Uterus (tissue), 4 donors: Measurements from ENCODE around the gene CACNG3. TPM values are rescaled to one million over a fixed set of nuclear protein-coding genes. Genes with fewer than 3 reads are reported as not detected.

Source experiments
- DNase-seq, 2 donors: peaks; one replicate each; pipeline ENCODE4 v3.0.0-alpha.2; 2019 to 2020
- H3K27ac ChIP-seq, 2 donors: fragments of 200-600 bp; sonication (generic); 1 replicate in 1 of 2; 2 replicates in 1 of 2; pipeline ENCODE4 v1.5.1; 2016 to 2018
- H3K27me3 ChIP-seq, 2 donors: fragments of 200-600 bp; sonication (generic); one replicate each; pipeline ENCODE4 v1.5.1; 2018 to 2019; ENCODE audit warnings: control low read depth in 1 of 2
- H3K36me3 ChIP-seq, 2 donors: fragments of 200-600 bp; sonication (generic); one replicate each; pipeline ENCODE4 v1.5.1; 2019; ENCODE audit warnings: control low read depth in 1 of 2
- H3K4me1 ChIP-seq, 2 donors: fragments of 200-600 bp; sonication (generic); one replicate each; pipeline ENCODE4 v1.5.1; 2018 to 2019; ENCODE audit warnings: control low read depth in 1 of 2
- H3K4me3 ChIP-seq, 2 donors: fragments of 200-600 bp; sonication (generic); 1 replicate in 1 of 2; 2 replicates in 1 of 2; pipeline ENCODE4 v1.5.1; 2018 to 2019; ENCODE audit warnings: mild to moderate bottlenecking in 1 of 2
- H3K9me3 ChIP-seq, 2 donors: fragments of 200-600 bp; sonication (generic); one replicate each; pipeline ENCODE4 v1.5.1; 2019; ENCODE audit warnings: control low read depth in 1 of 2
- CTCF ChIP-seq, 4 experiments: fragments of 200-600 bp in 2 of 4; fragments of 450-650 bp in 2 of 4; sonication (generic) in 2 of 4; IDR thresholded peaks; one replicate each; pipeline ENCODE4 v1.5.1; 2016 to 2019; ENCODE audit warnings: antibody characterized with exemption in 4 of 4, mild to moderate bottlenecking in 2 of 4, moderate library complexity in 1 of 4
- POLR2A ChIP-seq, 2 donors: fragments of 450-650 bp; IDR thresholded peaks; one replicate each; pipeline ENCODE4 v1.6.1; 2016; ENCODE audit warnings: antibody characterized with exemption in 2 of 2, mild to moderate bottlenecking in 1 of 2, moderate library complexity in 1 of 2
- intact Hi-C: fragments of 100-400 bp; cut with DNase I; formaldehyde crosslinking; loops from one replicate; pipeline ENCODE4 v1.15.1; 2023; ENCODE audit warnings: low total_unique reads
- total RNA-seq, 4 donors: library from RNA; depleted of rRNA in 3 of 4; stranded (reverse); fragments of >200 nt in 3 of 4; gene quantifications; one replicate each; pipeline versions ENCODE4 v1.1.0 to v1.2.4, GENCODE V29; 2014 to 2023
- donor health status: DM: yes; HTN: yes; CAD: no.

The CACNG3 gene
- total RNA-seq, 4 donors from 2014 or later, result not detected

- H3K27me3 ChIP-seq, result no peaks in the 10 kb centered on the region
- intact Hi-C loops, result no loop called here
- no peak overlapping the region for H3K4me3 ChIP-seq
- no peaks in the 10 kb centered on the region for H3K36me3 ChIP-seq
- no peak for DNase-seq
- H3K9me3 ChIP-seq, result no peaks in the 10 kb centered on the region
- H3K4me1 ChIP-seq, result no peaks in the 10 kb centered on the region
- TF ChIP-seq CTCF (IDR thresholded peaks at IDR 0.05) (no peak), POLR2A (IDR thresholded peaks at IDR 0.05) (no peak)
- H3K27ac ChIP-seq, result no peak overlapping the region
Observed at GRCh38 chr16:24353622-24354021, 97.5 kb downstream of the CACNG3 start.

GRCh38 chr16:24357511-24357910 lies 101.4 kb downstream of the CACNG3 start:
- H3K36me3 ChIP-seq, result no peaks in the 10 kb centered on the region
- DNase-seq, result no peak
- H3K4me1 ChIP-seq, result no peaks in the 10 kb centered on the region
- no peak overlapping the region for H3K4me3 ChIP-seq
- no peaks in the 10 kb centered on the region for H3K9me3 ChIP-seq
- H3K27me3 ChIP-seq, result no peaks in the 10 kb centered on the region
- no peak overlapping the region for H3K27ac ChIP-seq
- intact Hi-C loops, result no loop called here
- TF ChIP-seq CTCF (IDR thresholded peaks at IDR 0.05) (no peak), POLR2A (IDR thresholded peaks at IDR 0.05) (no peak)

- Histone ChIP-seq H3K9me3 (no peaks in the 10 kb centered on the region), H3K4me3 (no peak overlapping the region), H3K27me3 (no peaks in the 10 kb centered on the region), H3K36me3 (no peaks in the 10 kb centered on the region), H3K27ac (no peak overlapping the region), H3K4me1 (no peaks in the 10 kb centered on the region)
- no peak for DNase-seq
- intact Hi-C loops, result no loop called here
- TF ChIP-seq POLR2A (IDR thresholded peaks at IDR 0.05), result no peak
- TF ChIP-seq CTCF (IDR thresholded peaks at IDR 0.05), result no peak
Observed at GRCh38 chr16:24358117-24358516, 102.0 kb downstream of the CACNG3 start.

- Histone ChIP-seq H3K4me1 (no peaks in the 10 kb centered on the region), H3K27me3 (no peaks in the 10 kb centered on the region), H3K36me3 (no peaks in the 10 kb centered on the region), H3K4me3 (no peak overlapping the region), H3K9me3 (no peaks in the 10 kb centered on the region), H3K27ac (no peak overlapping the region)
- no peak for DNase-seq
- intact Hi-C loops, result no loop called here
- TF ChIP-seq CTCF (IDR thresholded peaks at IDR 0.05), result no peak
Observed at GRCh38 chr16:24359490-24359889, 103.4 kb downstream of the CACNG3 start.

- intact Hi-C loops, result no loop called here
- H3K4me3 ChIP-seq, result no peak overlapping the region
- no peaks in the 10 kb centered on the region for H3K9me3 ChIP-seq
- DNase-seq, result no peak
- TF ChIP-seq CTCF (IDR thresholded peaks at IDR 0.05), result no peak
- no peaks in the 10 kb centered on the region for H3K36me3 ChIP-seq
- H3K4me1 ChIP-seq, result no peaks in the 10 kb centered on the region
- no peak overlapping the region for H3K27ac ChIP-seq
- no peaks in the 10 kb centered on the region for H3K27me3 ChIP-seq
Observed at GRCh38 chr16:24360936-24361335, 104.8 kb downstream of the CACNG3 start.
